PC-9 (cell line): Measurements from ENCODE around the gene HGS. TPM values are rescaled to one million over a fixed set of nuclear protein-coding genes. Genes with fewer than 3 reads are reported as not detected.

Source experiments
- BruUV-seq: library from RNA; stranded (reverse); fragments of 400-500 nt; replicated peaks from 2 replicates; lab custom pipeline; 2021; lab: Mats Ljungman, UMichigan
- CTCF ChIA-PET: fragments of 300-600 bp; sonication (Branson Sonifier 250); formaldehyde crosslinking; loops from one replicate; lab custom pipeline; 2022; ENCODE audit warnings: antibody characterized with exemption; lab: Charles Lee
- POLR2A ChIA-PET: fragments of 300-600 bp; sonication (Branson Sonifier 250); formaldehyde crosslinking; loops from one replicate; lab custom pipeline; 2022; ENCODE audit warnings: antibody characterized with exemption; ENCODE audit not compliant: unreplicated experiment; lab: Charles Lee
- DNase-seq, 2 experiments: peaks; one replicate each; pipeline versions ENCODE4 v3.0.0 to v3.0.0-alpha.2; 2015 to 2022; ENCODE audit warnings: mixed read lengths in 1 of 2
- H2AFZ ChIP-seq: fragments of 200-600 bp; sonication (generic); 2 replicates; pipeline ENCODE4 v1.8.1; 2017; ENCODE audit warnings: antibody characterized with exemption
- H3F3A ChIP-seq: fragments of 200-600 bp; sonication (generic); 2 replicates; pipeline ENCODE4 v1.8.1; 2017; ENCODE audit warnings: antibody characterized with exemption, mild to moderate bottlenecking, low read depth; ENCODE audit not compliant: insufficient read depth
- H3K27ac ChIP-seq: fragments of 200-600 bp; sonication (generic); 2 replicates; pipeline ENCODE4 v1.6.1; 2016; ENCODE audit warnings: mixed run types
- H3K27me3 ChIP-seq: fragments of 200-600 bp; sonication (generic); 2 replicates; pipeline ENCODE4 v1.6.1; 2016; ENCODE audit warnings: low read depth, mixed run types; ENCODE audit not compliant: insufficient read depth
- H3K36me3 ChIP-seq: fragments of 200-600 bp; sonication (generic); 2 replicates; pipeline ENCODE4 v1.6.1; 2016; ENCODE audit warnings: low read depth, mixed run types
- H3K4me1 ChIP-seq: fragments of 200-600 bp; sonication (generic); replicated peaks from 2 replicates; pipeline ENCODE4 v1.6.1; 2016; ENCODE audit warnings: mixed run types; ENCODE audit not compliant: insufficient read depth
- H3K4me2 ChIP-seq: fragments of 200-600 bp; sonication (generic); 2 replicates; pipeline ENCODE4 v1.6.1; 2017; ENCODE audit warnings: mixed run types
- H3K4me3 ChIP-seq: fragments of 200-600 bp; sonication (generic); 2 replicates; pipeline ENCODE4 v1.6.1; 2016; ENCODE audit warnings: mixed run types
- H3K79me2 ChIP-seq: fragments of 200-600 bp; sonication (generic); 2 replicates; pipeline ENCODE4 v1.6.1; 2017; ENCODE audit warnings: low read depth, mixed run types
- H3K9me2 ChIP-seq: fragments of 200-600 bp; sonication (generic); 2 replicates; pipeline ENCODE4 v1.8.1; 2017; ENCODE audit warnings: mild to moderate bottlenecking; ENCODE audit not compliant: insufficient read depth
- H3K9me3 ChIP-seq: fragments of 200-600 bp; sonication (generic); 2 replicates; pipeline ENCODE4 v1.8.1; 2016; ENCODE audit warnings: low read depth; ENCODE audit not compliant: insufficient read depth
- H4K20me1 ChIP-seq: fragments of 200-600 bp; sonication (generic); 2 replicates; pipeline ENCODE4 v1.8.1; 2017; ENCODE audit not compliant: insufficient read depth
- EZH2 ChIP-seq: fragments of 200-600 bp; sonication (generic); IDR thresholded peaks from 2 replicates; pipeline ENCODE4 v1.8.0; 2017; ENCODE audit warnings: antibody characterized with exemption, low read depth
- intact Hi-C: fragments of 100-400 bp; cut with micrococcal nuclease; formaldehyde crosslinking; loops from one replicate; pipeline ENCODE4 v1.10.0; 2022; ENCODE audit not compliant: unreplicated experiment
- total RNA-seq: library from RNA; stranded (reverse); gene quantifications from 2 replicates; pipeline ENCODE4 v1.2.3, GENCODE V29; 2021
- TF ChIP-seq, protein P1 (sequence below): fragments of 200-600 bp; sonication (generic); conservative IDR thresholded peaks from 2 replicates; pipeline ENCODE4 v1.6.1; 2017; ENCODE audit warnings: mixed run types, antibody characterized with exemption, mild to moderate bottlenecking, moderate library complexity

HGS gene
- total RNA-seq, 1 experiment from 2014 or later = 166 TPM

DNA sequence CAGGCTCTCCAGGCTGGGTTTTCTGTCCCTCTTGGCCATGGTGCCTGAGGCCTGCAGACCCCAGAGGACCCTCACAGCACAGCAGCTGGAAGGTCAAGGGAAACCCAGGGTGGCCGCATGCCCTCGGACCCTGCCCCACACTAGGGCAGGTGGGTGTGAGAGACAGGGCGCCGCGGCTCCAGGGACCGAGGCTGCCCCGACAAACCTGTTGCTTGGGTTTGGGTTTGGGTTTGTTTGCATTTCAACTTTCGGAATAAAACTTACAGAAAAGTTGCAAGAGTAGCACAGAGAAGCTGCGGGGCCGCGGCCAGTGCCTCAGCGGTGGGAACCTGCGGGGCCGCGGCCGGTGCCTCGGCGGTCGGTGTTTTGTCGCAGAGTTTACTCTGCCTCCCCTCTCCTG is 7.8 kb downstream of the HGS start:
- DNase-seq = no peak
- H4K20me1 ChIP-seq = peaks cover 4% of the 10 kb centered on the region

DNA sequence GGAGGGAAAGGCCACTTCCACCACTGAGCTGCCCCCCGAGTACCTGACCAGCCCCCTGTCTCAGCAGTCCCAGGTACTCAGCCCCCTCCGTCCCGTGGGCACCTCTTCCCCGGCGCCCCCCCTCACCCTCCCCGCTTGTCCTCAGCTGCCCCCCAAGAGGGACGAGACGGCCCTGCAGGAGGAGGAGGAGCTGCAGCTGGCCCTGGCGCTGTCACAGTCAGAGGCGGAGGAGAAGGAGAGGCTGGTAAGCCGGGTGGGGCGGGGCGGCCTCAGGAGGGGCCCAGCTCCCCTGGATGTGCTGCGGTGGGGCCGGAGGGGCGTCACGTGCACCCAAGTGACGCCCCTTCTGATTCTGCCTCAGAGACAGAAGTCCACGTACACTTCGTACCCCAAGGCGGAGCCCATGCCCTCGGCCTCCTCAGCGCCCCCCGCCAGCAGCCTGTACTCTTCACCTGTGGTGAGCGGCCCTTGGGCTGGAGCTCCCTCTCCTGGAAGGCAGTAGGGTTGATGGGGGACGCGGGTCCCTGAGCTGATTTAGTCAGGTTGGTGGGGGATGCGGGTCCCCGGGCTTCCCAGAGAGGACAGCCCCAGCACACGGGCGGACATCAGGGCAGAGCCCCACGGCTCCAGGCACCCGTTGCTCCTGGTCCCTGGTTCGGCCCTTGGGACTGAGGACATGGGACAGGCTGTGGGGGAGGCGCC is 9.8 kb downstream of the HGS start:
- ChIA-PET POLR2A (interaction anchor here (0.6 kb wide), 2 partner anchors 148 to 231 kb away, joined by 3 to 4 read pairs; no protein-coding TSS in a partner anchor), CTCF (no interaction called here)
- H3K36me3 ChIP-seq = no peaks in the 10 kb centered on the region
- H3K4me1 ChIP-seq = no peaks in the 10 kb centered on the region
- no peaks in the 10 kb centered on the region for H3K9me2 ChIP-seq
- intact Hi-C loops = no loop called here
- no TSS peak for BruUV-seq
- H4K20me1 ChIP-seq = peaks cover 4% of the 10 kb centered on the region; the same call in 1 of the 2 replicates
- no peaks in the 10 kb centered on the region for H3K27me3 ChIP-seq
- H3K27ac ChIP-seq = no peak overlapping the region
- H3K79me2 ChIP-seq = no peaks in the 10 kb centered on the region
- H3F3A ChIP-seq = no peaks in the 10 kb centered on the region; the same call in 1 of the 2 replicates
- no peak for DNase-seq
- no peak overlapping the region for H3K4me3 ChIP-seq
- H3K4me2 ChIP-seq = no peak overlapping the region
- TF ChIP-seq, protein P1, sequence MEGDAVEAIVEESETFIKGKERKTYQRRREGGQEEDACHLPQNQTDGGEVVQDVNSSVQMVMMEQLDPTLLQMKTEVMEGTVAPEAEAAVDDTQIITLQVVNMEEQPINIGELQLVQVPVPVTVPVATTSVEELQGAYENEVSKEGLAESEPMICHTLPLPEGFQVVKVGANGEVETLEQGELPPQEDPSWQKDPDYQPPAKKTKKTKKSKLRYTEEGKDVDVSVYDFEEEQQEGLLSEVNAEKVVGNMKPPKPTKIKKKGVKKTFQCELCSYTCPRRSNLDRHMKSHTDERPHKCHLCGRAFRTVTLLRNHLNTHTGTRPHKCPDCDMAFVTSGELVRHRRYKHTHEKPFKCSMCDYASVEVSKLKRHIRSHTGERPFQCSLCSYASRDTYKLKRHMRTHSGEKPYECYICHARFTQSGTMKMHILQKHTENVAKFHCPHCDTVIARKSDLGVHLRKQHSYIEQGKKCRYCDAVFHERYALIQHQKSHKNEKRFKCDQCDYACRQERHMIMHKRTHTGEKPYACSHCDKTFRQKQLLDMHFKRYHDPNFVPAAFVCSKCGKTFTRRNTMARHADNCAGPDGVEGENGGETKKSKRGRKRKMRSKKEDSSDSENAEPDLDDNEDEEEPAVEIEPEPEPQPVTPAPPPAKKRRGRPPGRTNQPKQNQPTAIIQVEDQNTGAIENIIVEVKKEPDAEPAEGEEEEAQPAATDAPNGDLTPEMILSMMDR = no peak
- no peak for TF ChIP-seq EZH2
- H2AFZ ChIP-seq = no peak overlapping the region
- H3K9me3 ChIP-seq = no peaks in the 10 kb centered on the region

More for the DNA sequence above, 7.8 kb downstream of the HGS start:
- Histone ChIP-seq H3K4me3 (no peak overlapping the region), H3K27ac (no peak overlapping the region), H3K79me2 (peaks cover 9% of the 10 kb centered on the region; the same call in 1 of the 2 replicates), H3K9me3 (no peaks in the 10 kb centered on the region), H2AFZ (no peak overlapping the region), H3K4me2 (no peak overlapping the region), H3K27me3 (no peaks in the 10 kb centered on the region), H3F3A (no peaks in the 10 kb centered on the region), H3K9me2 (no peaks in the 10 kb centered on the region), H3K4me1 (no peaks in the 10 kb centered on the region), H3K36me3 (no peaks in the 10 kb centered on the region)
- intact Hi-C loops = no loop called here
- TF ChIP-seq EZH2 = no peak
- TF ChIP-seq, protein P1 = no peak
- ChIA-PET POLR2A (no interaction called here), CTCF (interaction anchor here (0.7 kb wide), 1 partner anchor 548 kb away, joined by 3 read pairs; no protein-coding TSS in a partner anchor)
- no TSS peak for BruUV-seq

DNA sequence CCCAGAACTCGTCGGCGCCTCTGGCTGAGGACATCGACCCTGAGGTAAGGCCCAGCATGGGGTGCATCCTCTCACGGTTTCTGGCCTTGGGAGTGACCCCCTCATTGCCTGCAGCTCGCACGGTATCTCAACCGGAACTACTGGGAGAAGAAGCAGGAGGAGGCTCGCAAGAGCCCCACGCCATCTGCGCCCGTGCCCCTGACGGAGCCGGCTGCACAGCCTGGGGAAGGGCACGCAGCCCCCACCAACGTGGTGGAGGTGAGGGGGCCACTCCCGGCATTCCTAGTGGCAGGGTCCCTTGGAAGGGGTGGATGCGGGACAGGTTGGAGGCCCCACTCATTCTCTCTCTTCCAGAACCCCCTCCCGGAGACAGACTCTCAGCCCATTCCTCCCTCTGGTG is 11.0 kb downstream of the HGS start:
- Histone ChIP-seq H3K9me3 (no peaks in the 10 kb centered on the region), H3K4me1 (no peaks in the 10 kb centered on the region), H3K36me3 (no peaks in the 10 kb centered on the region), H2AFZ (no peak overlapping the region), H3K4me3 (no peak overlapping the region), H3K79me2 (no peaks in the 10 kb centered on the region), H3K9me2 (no peaks in the 10 kb centered on the region), H4K20me1 (peaks cover 8% of the 10 kb centered on the region; the same call in 1 of the 2 replicates), H3K4me2 (no peak overlapping the region), H3F3A (no peaks in the 10 kb centered on the region; the same call in 1 of the 2 replicates), H3K27me3 (no peaks in the 10 kb centered on the region), H3K27ac (no peak overlapping the region)
- TF ChIP-seq EZH2 = no peak
- TF ChIP-seq, protein P1 = no peak
- intact Hi-C loops = no loop called here
- POLR2A ChIA-PET = no interaction called here
- CTCF ChIA-PET = no interaction called here
- BruUV-seq = no TSS peak
- DNase-seq = no peak
